Stimulated activated CD4-positive, alpha-beta T cell treated with anti-CD3 and anti-CD28 coated beads, Interleukin-2, amount 100 ng/mL, for 48 hours (primary cell): ENCODE measurements around the gene XRCC2.
"Not testable (repeated sequence)": the region's sequence is repeated elsewhere in the genome, so short reads cannot be mapped to it uniquely, and the experiment has no call there.

ENCODE experiments used
- DNase-seq, 2 donors: peaks; one replicate each; pipeline ENCODE4 v3.0.0-alpha.2; 2020

The XRCC2 gene

DNA sequence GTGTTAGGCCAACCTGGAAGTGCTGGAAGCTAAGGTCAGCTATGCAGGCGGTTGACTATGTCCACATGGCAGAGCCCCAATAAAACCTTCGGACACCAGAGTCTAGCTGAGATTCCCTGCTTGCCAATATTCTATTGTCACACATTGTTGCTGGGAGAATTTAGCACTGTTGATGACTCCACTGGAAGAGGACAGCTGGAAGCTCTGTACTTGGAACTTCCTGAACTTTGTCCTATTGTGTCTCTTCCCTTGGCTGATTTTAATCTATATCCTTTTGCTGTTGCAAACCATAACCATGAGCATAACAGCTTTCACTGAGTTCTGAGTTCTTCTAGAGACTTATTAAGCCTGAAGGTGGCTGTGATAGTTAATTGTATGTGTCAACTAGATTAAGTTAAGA lies 12.0 kb downstream of the XRCC2 start:
- no peak for DNase-seq

- no peak for DNase-seq
Measured at GRCh38 chr7:152663148-152663740, 12.7 kb downstream of the XRCC2 start.

- no peak for DNase-seq
Measured at GRCh38 chr7:152661479-152661878, 14.5 kb downstream of the XRCC2 start.

GRCh38 chr7:152660021-152660420 lies 15.9 kb downstream of the XRCC2 start:
- no peak for DNase-seq

GRCh38 chr7:152654971-152655370 lies 21.0 kb downstream of the XRCC2 start:
- DNase-seq = no peak

DNA sequence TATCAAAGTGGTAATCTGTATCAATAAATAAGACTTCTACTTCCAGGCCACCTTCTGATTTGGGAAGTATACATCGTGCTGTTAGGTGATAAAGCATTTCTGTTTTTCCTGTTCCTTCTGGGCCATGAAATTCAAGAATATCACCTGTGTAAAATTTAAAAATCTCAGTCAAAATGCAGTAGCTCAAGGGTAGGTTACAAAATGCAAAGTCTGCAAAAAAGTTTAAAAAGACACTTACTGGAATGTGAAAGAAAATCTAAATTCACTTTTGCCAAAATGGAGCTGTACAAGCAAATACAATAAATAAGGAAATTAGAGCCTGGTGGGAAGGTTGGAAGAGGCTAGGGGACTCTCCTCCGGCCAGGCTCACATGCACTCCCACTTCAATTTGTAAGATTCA lies 26.7 kb downstream of the XRCC2 start:
- no peak for DNase-seq

DNA sequence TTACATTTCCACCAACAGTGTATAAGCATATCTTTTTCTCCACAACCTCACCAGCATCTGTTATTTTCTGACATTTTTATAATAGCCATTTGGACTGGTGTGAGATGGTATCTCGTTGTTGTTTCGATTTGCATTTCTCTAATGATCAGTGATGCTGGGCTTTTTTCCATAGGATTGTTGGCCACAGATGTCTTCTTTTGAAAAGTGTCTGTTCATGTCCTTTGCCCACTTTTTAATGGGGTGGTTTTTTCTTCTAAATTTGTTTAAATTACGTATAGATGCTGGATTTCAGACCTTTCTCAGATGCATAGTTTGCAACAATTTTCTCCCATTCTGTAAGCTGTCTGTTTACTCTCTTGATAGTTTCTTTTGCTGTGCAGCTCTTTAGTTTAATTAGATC lies 28.9 kb downstream of the XRCC2 start:
- DNase-seq = no peak

DNA sequence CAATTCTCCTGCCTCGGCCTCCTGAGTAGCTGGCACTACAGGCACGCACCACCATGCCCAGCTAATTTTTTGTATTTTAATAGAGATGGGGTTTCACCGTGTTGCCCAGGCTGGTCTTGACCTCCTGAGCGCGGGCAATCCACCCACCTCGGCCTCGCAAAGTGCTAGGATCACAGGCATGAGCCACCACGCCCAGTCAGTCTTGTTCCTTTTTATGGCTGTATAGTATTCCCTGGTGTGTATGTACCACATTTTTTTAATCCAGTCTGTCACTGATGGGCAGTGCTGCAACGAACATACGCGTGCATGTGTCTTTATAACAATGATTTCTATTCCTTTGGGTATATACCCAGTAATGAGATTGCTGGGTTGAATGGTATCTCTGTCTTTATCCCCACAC lies 29.4 kb downstream of the XRCC2 start:
- not testable (repeated sequence) for DNase-seq

- DNase-seq = no peak
Measured at GRCh38 chr7:152643979-152644559, 31.9 kb downstream of the XRCC2 start.

- no peak for DNase-seq
Measured at GRCh38 chr7:152641384-152641783, 34.6 kb downstream of the XRCC2 start.

DNA sequence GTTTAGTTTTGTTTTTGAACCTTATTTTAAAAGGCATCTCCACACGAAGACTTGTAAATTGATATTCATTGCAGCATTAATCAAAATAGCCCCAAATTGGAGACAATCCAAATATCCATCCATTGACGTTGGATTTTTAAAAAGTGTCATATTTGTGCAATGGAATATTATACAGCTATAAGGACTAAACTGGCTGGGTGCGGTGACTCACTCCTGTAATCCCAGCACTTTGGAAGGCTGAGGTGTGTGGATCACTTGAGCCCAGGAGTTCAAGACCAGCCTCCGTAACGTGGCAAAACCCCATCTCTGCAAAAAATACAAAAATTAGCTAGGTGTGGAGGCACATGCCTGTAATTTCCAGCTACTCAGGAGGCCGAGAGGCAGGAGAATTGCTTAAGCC lies 35.1 kb downstream of the XRCC2 start:
- no peak for DNase-seq

- no peak for DNase-seq
Measured at GRCh38 chr7:152637920-152638580, 37.9 kb downstream of the XRCC2 start.

DNA sequence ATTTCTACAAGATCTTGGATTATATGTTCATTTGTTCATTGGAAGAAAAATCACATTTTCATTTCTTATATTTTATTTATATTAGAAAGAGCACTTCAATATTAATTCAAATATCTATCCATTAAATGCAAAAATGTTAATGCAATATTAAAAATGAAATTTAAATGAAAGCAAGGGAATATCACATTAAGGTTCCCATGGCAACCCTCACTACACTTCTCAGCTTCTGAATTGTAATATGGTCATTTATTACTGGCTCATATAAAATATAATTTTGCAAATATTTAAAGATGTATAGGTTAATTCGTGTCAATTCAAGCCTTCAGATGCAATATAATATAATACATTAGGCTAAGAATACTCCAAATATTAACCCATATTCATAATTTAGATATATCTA lies 38.8 kb downstream of the XRCC2 start:
- no peak for DNase-seq

- DNase-seq = no peak
Measured at GRCh38 chr7:152636441-152636840, 39.5 kb downstream of the XRCC2 start.

DNA sequence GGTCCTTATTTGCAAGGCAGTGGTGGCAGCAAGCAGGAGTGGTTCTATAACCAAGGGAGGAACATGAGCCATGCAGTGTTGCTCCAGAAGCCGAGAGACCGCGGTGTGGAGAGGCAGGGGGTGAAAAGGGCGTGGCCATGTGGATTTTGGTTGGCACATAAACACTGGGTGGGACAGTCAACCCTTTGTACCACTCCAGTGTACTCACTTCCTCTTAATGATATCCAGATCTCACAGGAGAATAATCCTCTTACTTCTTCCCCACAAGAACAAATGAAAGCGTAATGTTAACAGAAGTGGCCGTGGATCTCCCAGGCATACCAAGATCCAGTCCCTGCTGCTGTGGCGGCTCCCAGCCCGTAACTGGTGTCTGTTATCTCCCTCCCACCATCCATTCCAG lies 42.4 kb downstream of the XRCC2 start:
- no peak for DNase-seq

DNA sequence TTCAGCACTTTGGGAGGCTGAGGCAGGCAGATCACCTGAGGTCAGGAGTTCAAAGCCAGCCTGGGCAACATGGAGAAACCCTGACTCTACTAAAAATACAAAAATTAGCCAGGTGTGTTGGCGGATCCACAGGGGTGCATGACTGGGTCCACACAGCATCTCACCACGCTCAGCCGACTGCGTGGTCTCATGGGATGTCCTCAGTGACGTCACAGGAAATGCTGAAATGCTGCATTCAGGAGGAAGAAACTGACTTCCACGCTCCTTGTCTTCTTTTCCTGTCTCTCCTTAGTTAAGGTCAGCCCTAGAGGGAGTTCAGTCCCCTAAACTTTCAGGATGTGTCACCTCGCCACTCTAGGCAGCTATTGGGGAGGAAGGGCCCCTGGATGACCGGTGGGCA lies 42.9 kb downstream of the XRCC2 start:
- no peak for DNase-seq

DNA sequence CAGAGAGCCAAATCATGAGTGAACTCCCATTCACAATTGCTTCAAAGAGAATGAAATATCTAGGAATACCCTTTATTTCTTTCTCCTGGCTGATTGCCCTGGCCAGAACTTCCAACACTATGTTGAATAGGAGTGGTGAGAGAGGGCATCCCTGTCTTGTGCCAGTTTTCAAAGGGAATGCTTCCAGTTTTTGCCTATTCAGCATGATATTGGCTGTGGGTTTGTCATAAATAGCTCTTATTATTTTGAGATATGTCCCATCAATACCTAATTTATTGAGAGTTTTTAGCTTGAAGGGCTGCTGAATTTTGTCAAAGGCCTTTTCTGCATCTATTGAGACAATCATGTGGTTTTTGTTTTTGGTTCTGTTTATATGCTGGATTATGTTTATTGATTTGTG lies 47.2 kb downstream of the XRCC2 start:
- not testable (repeated sequence) for DNase-seq

GRCh38 chr7:152624228-152624627 lies 51.7 kb downstream of the XRCC2 start:
- no peak for DNase-seq

DNA sequence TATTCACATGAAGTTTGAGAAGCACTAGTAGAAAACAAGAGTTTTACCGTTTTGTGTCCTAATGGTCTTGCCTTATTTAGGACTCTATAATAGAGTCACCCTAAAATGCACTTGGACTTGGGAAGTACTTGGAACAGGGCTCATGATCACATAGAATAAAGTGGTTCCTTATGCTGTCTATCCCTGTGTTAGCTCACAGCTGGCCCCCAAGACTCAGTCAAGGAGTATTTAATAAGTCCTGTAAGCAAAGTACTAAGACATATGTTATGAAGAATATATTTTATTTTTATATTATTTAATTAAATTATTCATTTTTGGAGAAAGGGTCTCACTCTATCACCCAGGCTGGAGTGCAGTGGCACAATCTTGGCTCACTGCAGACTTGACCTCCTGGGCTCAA lies 54.5 kb downstream of the XRCC2 start:
- DNase-seq = no peak

- DNase-seq = no peak
Measured at GRCh38 chr7:152619027-152619739, 56.8 kb downstream of the XRCC2 start.

GRCh38 chr7:152618427-152618826 lies 57.5 kb downstream of the XRCC2 start:
- DNase-seq = no peak

DNA sequence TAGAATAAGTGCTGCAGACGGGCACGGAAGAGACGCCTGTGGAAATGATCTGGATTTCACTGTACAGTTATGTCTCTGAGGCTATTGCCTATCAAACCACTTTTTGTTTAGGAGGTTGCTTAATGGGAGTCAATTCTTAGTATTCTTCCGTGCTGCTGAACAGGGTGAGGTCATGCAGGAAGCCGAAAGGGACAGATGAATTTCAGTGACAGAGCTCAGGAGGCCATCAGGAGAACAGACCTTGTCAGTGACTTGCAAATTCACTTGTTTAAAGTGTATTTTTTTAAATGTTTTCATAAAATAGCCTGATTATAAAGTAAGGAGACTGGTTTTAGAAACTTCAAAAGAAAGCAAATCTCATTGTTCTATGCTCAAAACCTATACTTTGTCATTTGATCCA lies 58.9 kb downstream of the XRCC2 start:
- no peak for DNase-seq

GRCh38 chr7:152615031-152615741 lies 60.8 kb downstream of the XRCC2 start:
- DNase-seq = no peak
